Activated T-cell treated with anti-CD3 and anti-CD28 coated beads, Interleukin-2, amount 50 U/mL, for 72 hours (primary cell): ENCODE data around the gene DDX52. TPM values are rescaled to one million over a fixed set of nuclear protein-coding genes. Genes with fewer than 3 reads are reported as not detected.

Source experiments
- ATAC-seq, 2 donors: fragments of 150-1000 bp; cut with Tn5 transposase; replicated peaks in 1 of 2; 2 replicates each; pipeline ENCODE4 v1.10.0; 2021; ENCODE audit warnings: moderate library complexity in 2 of 2, mild to moderate bottlenecking in 1 of 2
- DNase-seq, 2 donors: peaks; one replicate each; pipeline ENCODE4 v3.0.0; 2021 to 2022; ENCODE audit warnings: mixed read lengths in 1 of 2
- H3K27ac Mint-ChIP-seq: one replicate; pipeline ENCODE4 v1.8.0; 2022; ENCODE audit warnings: mild to moderate bottlenecking, moderate library complexity, mixed read lengths
- H3K27me3 Mint-ChIP-seq: one replicate; pipeline ENCODE4 v1.8.0; 2022; ENCODE audit warnings: low read depth, mixed read lengths
- H3K36me3 Mint-ChIP-seq, 2 donors: one replicate each; pipeline ENCODE4 v1.8.0; 2022; ENCODE audit warnings: mixed read lengths in 2 of 2, mild to moderate bottlenecking in 1 of 2; ENCODE audit not compliant: insufficient read depth in 2 of 2
- H3K4me1 Mint-ChIP-seq: one replicate; pipeline ENCODE4 v1.8.0; 2022; ENCODE audit warnings: low read depth, mixed read lengths
- H3K4me3 Mint-ChIP-seq, 2 donors: one replicate each; pipeline ENCODE4 v1.8.0; 2022; ENCODE audit warnings: mild to moderate bottlenecking in 2 of 2, mixed read lengths in 2 of 2, moderate library complexity in 2 of 2
- H3K9me3 Mint-ChIP-seq, 2 donors: one replicate each; pipeline ENCODE4 v1.8.0; 2022; ENCODE audit warnings: mixed read lengths in 2 of 2
- total RNA-seq, 2 donors: library from RNA; stranded (reverse); gene quantifications; one replicate each; pipeline ENCODE4 v1.2.3, GENCODE V29; 2022

The DDX52 gene
- total RNA-seq, 2 donors from 2014 or later, result 29.1 to 33.5 TPM

DNA sequence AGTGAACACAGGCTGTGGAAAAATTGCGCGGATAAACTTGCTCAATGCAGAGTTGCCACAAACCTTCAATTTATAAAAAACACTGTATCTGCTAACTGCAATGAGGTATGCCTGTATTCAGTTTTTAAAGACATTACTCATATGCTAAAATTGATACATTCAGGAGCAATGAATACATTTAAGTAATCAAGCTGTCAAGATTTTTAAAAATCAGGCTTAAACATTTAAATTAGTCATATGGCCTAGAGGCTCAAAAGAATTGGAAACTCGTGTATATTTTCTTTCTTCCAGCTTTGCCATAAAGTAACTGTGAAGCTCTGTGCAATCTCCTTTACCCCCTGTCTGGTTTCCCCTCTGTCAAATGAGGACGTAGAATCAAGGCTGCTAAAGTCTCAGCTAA is 38.2 kb downstream of the DDX52 start:
- no peaks in the 10 kb centered on the region for H3K27me3 Mint-ChIP-seq
- H3K9me3 Mint-ChIP-seq, result no peaks in the 10 kb centered on the region
- no peak for DNase-seq
- H3K4me1 Mint-ChIP-seq, result peaks cover 71% of the 10 kb centered on the region
- H3K36me3 Mint-ChIP-seq, result peaks cover 7 to 17% of the 10 kb centered on the region in 2 donors
- peak overlapping the region; percentile 80 to 96 for H3K4me3 Mint-ChIP-seq
- peak overlapping the region; percentile 97 for H3K27ac Mint-ChIP-seq
- no peak for ATAC-seq

DNA sequence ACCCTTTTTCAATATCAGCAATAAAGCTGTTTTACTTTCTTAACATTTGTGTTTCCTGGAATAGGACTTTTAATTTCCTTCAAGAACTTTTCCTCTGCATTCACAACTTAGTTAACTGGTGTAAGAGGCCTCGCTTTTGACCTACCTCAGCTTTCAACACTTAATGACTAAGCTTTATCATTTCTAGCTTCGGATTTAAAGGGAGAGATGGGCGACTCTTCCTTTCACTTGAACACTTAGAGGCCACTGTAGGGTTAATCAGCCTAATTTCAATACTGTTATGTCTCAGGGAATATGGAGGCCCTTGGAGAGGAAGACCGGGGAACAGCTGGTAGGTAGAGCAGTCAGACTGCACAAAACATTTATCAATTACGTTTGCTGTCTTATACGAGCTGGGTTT is 38.7 kb downstream of the DDX52 start:
- Mint-ChIP-seq H3K4me3 (peak overlapping the region; percentile 80 to 96), H3K27ac (peak overlapping the region; percentile 97), H3K27me3 (no peaks in the 10 kb centered on the region), H3K4me1 (peaks cover 66% of the 10 kb centered on the region), H3K9me3 (no peaks in the 10 kb centered on the region), H3K36me3 (peaks cover 7 to 17% of the 10 kb centered on the region in 2 donors)
- DNase-seq (peak in 1 of 2 donors; percentile 17), ATAC-seq (peak in 1 of 2 donors; percentile 13)

DNA sequence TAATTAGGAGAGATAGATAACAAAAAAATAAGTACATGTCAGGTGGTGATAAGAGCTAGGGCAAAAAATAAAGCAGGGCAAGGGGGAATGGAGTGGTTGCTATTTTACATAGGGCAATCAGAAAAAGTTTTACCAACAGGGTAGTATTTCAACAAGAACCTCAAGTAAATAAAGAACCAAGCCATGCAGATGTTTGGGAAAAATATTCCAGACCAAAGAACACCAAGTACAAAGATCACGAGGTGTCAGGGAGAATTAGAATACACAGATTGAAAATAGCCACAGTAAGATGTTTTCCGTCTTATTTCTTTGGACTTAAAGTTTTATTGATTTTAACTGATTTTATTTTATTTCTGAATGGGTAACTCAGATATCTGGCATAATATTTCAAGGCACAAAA is 45.1 kb downstream of the DDX52 start:
- ATAC-seq (no peak), DNase-seq (no peak)
- Mint-ChIP-seq H3K27ac (no peak overlapping the region), H3K4me3 (no peak overlapping the region), H3K27me3 (no peaks in the 10 kb centered on the region), H3K9me3 (no peaks in the 10 kb centered on the region), H3K4me1 (peaks cover 36% of the 10 kb centered on the region), H3K36me3 (peaks cover 4 to 21% of the 10 kb centered on the region in 2 donors)

DNA sequence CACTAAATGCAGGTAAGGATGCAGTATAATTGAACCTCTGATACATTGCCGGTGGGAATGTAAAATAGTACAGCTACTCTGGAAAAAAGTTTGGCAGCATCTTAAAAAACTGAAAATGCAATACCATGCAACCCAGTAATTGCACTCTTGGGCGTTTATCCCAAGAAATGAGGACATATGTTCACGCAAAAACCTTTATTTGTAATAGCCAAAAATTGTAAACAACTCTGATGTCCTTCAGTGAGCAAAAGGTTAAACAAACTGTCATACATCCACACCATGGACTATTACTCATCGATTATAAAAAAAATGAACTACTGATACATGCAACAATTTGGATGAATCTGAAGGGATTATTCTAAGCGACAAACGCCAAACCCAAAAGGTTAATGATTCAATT is 51.0 kb downstream of the DDX52 start:
- Mint-ChIP-seq H3K4me1 (peaks cover 42% of the 10 kb centered on the region), H3K9me3 (no peaks in the 10 kb centered on the region), H3K4me3 (no peak overlapping the region), H3K27me3 (no peaks in the 10 kb centered on the region), H3K36me3 (peaks cover 6 to 28% of the 10 kb centered on the region in 2 donors), H3K27ac (no peak overlapping the region)
- no peak for ATAC-seq
- no peak for DNase-seq

DNA sequence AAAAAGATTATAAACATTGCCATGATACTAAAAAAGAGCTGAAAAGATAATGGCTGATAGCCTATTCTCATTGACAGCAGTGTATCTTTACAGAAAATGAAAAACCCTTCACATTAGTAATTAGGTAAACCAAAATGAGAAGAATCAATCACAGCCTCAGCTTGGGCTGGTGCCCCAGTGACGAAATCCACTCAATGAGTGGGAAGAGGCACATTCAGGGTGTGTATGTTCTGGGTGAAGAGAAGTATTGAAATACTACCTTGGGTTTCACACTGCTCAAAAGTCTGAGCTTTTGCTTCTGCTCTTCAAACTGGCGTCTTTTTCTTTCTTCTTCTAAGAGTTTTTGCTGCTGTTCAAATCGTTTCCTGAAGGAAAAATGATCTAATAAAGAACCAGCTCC is 58.2 kb downstream of the DDX52 start:
- peaks cover 12 to 26% of the 10 kb centered on the region in 2 donors for H3K36me3 Mint-ChIP-seq
- H3K4me1 Mint-ChIP-seq, result peaks cover 18% of the 10 kb centered on the region
- no peak overlapping the region for H3K4me3 Mint-ChIP-seq
- no peak overlapping the region for H3K27ac Mint-ChIP-seq
- ATAC-seq, result no peak
- DNase-seq, result no peak
- no peaks in the 10 kb centered on the region for H3K27me3 Mint-ChIP-seq
- no peaks in the 10 kb centered on the region for H3K9me3 Mint-ChIP-seq

DNA sequence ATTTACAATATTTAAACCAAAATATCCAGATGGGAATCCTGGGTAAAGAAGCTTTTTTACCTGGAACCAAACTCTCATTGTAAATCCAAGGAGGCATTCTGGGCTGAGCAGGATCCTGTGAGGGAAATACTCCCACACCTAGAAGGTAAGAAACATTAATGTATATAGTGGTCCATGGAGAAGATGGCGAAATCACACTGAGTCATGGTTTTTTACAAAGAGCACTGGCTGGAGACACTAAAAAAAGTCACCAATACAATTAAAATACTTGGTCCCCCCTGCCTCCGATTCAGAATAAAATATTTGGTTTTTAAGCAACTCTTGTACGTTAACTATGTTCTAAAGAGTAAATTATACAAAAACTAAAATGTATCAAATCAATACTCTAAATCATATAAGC is 67.0 kb downstream of the DDX52 start:
- peaks cover 0 to 6% of the 10 kb centered on the region in 2 donors for H3K9me3 Mint-ChIP-seq
- peaks cover 13 to 19% of the 10 kb centered on the region in 2 donors for H3K36me3 Mint-ChIP-seq
- H3K4me3 Mint-ChIP-seq, result no peak overlapping the region
- ATAC-seq, result no peak
- DNase-seq, result no peak
- H3K27ac Mint-ChIP-seq, result no peak overlapping the region
- no peaks in the 10 kb centered on the region for H3K4me1 Mint-ChIP-seq
- no peaks in the 10 kb centered on the region for H3K27me3 Mint-ChIP-seq

DNA sequence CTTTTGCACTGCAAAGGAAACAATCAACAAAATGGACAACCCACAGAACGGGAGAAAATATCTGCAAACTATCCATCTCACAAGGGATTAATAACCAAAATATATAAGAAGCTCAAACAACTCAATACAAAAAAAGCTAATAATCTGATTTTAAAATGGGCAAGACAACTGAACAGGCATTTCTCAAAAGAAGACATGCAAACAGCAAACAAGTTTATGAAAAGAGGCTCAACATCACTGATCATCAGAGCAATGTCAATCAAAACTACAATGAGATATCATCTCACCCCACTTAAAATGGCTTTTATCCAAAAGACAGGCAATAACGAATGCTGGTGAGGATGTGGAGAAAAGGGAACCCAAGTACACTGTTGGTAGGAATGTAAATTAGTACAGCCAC is 68.8 kb downstream of the DDX52 start:
- no peak for DNase-seq
- peak overlapping the region; percentile 54 for H3K27ac Mint-ChIP-seq
- H3K4me3 Mint-ChIP-seq, result no peak overlapping the region
- ATAC-seq, result no peak
- peaks cover 0 to 6% of the 10 kb centered on the region in 2 donors for H3K9me3 Mint-ChIP-seq
- H3K4me1 Mint-ChIP-seq, result no peaks in the 10 kb centered on the region
- H3K36me3 Mint-ChIP-seq, result peaks cover 12 to 18% of the 10 kb centered on the region in 2 donors
- no peaks in the 10 kb centered on the region for H3K27me3 Mint-ChIP-seq

DNA sequence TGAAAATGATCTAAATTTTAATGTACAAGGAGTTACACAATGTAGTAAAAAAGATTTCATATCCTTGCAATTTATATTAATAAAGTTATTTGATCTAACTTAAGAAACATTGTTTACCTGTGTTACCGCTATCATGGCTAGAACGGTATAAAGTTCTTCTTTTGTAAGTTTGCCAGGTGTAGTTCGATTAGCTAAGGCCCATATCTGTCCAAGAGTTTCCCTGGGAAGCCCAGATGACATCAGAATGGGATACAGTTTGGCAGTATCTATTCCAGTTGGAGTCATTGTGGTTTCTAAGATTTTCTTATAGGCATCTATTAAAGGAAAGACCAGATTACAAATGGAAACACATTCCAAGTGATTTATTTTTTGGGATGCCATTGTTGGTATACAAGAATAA is 71.6 kb downstream of the DDX52 start:
- H3K27me3 Mint-ChIP-seq, result no peaks in the 10 kb centered on the region
- peaks cover 21 to 34% of the 10 kb centered on the region in 2 donors for H3K36me3 Mint-ChIP-seq
- H3K4me1 Mint-ChIP-seq, result no peaks in the 10 kb centered on the region
- peaks cover 0 to 6% of the 10 kb centered on the region in 2 donors for H3K9me3 Mint-ChIP-seq
- no peak overlapping the region for H3K4me3 Mint-ChIP-seq
- no peak overlapping the region for H3K27ac Mint-ChIP-seq
- DNase-seq, result no peak
- ATAC-seq, result no peak

DNA sequence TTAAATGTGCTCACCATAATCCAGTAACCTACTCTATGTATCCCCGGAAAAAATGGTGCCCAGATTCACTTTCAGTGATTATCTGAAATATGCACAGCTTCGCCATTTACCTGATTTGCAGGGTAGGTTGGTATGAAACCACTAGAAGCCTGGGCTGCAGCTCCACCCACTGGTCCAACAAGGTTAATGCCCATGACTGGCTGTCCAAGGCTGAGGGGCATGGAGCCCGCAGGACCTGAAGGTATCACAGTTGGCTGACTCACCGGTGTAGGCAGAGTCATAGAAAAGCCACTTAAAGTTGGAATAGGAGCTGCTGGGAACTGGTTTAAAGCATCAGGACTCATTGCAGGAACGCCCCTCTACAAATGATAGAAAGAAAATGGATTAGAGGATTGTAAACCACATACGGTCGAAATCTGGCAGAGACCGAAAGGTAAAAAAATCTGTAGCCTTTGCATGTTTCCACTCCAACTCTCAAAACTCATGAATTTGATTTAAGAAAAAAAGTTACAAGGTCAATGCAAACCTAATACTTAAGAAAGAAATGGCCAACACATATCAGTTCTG is 72.6 kb downstream of the DDX52 start:
- no peak overlapping the region for H3K27ac Mint-ChIP-seq
- no peaks in the 10 kb centered on the region for H3K4me1 Mint-ChIP-seq
- H3K4me3 Mint-ChIP-seq, result no peak overlapping the region
- H3K27me3 Mint-ChIP-seq, result no peaks in the 10 kb centered on the region
- peaks cover 0 to 6% of the 10 kb centered on the region in 2 donors for H3K9me3 Mint-ChIP-seq
- peaks cover 21 to 35% of the 10 kb centered on the region in 2 donors for H3K36me3 Mint-ChIP-seq
- ATAC-seq, result peak; percentile 41 to 43
- DNase-seq, result peak; percentile 21 to 35

DNA sequence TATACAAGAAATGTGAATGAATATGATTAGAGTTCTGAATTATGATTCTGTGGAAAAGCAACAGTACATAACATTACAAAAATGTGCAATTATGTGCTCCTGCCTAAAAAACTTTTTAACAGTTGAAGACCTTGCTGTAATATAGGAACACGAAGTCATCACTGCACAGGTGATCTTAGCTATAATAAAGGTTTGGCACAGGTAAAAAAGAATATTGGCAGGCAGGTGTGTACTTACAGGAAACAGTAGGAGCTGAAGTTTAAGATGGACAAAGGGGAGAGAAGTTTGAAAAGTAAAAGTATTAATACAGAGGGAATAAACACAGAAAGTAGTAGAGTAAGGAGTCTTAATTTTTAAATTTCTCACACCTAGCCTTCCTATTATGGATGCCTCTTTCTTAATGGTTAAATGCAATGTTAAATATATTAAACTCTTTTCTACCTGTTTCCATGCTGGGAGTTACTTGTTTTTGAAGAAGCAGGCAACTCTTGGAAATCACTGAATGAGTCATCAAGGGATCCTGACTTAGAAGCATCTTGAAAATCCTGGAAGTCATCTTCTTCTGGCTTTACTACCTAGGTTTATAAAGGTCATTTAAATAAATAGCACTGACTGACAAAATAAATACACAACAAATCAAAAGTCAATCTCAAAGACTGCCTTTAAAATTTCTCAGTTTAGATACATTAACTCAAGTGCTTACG is 74.7 kb downstream of the DDX52 start:
- Mint-ChIP-seq H3K9me3 (no peaks in the 10 kb centered on the region), H3K4me3 (no peak overlapping the region), H3K27me3 (no peaks in the 10 kb centered on the region), H3K27ac (peak overlapping the region; percentile 62), H3K36me3 (peaks cover 9 to 25% of the 10 kb centered on the region in 2 donors), H3K4me1 (no peaks in the 10 kb centered on the region)
- ATAC-seq (no peak), DNase-seq (no peak)

DNA sequence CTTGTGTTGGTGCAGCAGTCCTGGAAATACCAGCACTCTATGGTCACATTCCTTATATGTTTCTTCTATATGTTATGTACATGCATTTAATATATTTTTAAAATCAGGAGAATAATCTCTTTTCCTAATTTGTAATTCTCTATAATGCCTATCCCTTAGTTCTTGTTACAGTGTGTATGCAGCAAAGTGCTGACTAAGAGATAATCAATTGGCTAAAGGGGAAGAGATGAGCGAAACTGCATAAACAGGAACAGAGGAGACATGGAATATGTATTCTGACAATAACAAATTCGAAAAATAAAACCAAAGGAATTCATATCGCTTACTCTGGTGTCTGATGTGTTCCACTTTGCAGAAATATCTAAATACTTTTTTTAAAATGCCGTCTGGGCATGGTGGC is 75.7 kb downstream of the DDX52 start:
- H3K4me3 Mint-ChIP-seq, result no peak overlapping the region
- DNase-seq, result no peak
- no peaks in the 10 kb centered on the region for H3K27me3 Mint-ChIP-seq
- peaks cover 9 to 25% of the 10 kb centered on the region in 2 donors for H3K36me3 Mint-ChIP-seq
- ATAC-seq, result no peak
- no peak overlapping the region for H3K27ac Mint-ChIP-seq
- no peaks in the 10 kb centered on the region for H3K4me1 Mint-ChIP-seq
- H3K9me3 Mint-ChIP-seq, result no peaks in the 10 kb centered on the region

DNA sequence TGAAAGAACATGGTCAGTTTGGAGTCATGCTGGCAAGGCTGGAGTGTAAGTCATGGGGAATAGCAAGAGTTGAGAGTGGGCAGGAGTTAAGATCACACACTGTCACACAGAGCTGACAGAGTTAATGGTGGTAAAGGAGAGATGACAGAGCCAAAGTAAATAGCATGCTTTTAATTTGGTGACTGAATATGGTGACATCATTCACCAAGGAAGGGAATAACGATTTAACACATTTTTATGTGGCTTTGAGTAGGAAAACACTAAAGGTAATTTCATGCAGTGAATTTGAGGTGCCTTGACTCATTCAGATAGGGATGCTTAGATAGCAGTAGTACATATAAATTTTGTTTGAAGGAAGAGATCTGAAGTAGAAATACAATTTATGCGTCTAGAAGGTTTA is 76.1 kb downstream of the DDX52 start:
- no peak for ATAC-seq
- Mint-ChIP-seq H3K4me1 (no peaks in the 10 kb centered on the region), H3K36me3 (peaks cover 9 to 26% of the 10 kb centered on the region in 2 donors), H3K9me3 (no peaks in the 10 kb centered on the region), H3K27ac (no peak overlapping the region), H3K27me3 (no peaks in the 10 kb centered on the region), H3K4me3 (no peak overlapping the region)
- DNase-seq, result no peak

DNA sequence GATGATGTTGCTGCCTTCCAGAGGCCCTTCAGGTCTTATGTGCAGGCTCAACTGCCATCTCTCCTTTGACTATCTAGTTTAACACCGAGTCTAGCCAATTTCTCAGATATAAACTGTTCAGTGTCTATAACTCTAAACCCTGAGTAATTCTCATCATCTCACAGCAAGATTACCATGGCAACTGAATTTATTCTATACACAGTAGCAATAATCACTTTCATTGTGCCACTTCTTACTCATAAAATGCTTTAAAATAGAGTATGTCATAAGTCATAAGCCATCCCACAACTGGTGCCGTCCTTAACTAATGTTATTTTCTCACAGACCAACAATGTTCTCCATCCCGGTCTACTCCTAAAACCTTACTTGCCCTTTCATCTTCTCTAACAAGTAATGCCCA is 79.0 kb downstream of the DDX52 start:
- no peaks in the 10 kb centered on the region for H3K4me1 Mint-ChIP-seq
- H3K27ac Mint-ChIP-seq, result peak overlapping the region; percentile 62
- ATAC-seq, result peak; percentile 18 to 36
- no peak overlapping the region for H3K4me3 Mint-ChIP-seq
- no peaks in the 10 kb centered on the region for H3K27me3 Mint-ChIP-seq
- no peaks in the 10 kb centered on the region for H3K9me3 Mint-ChIP-seq
- peaks cover 9 to 31% of the 10 kb centered on the region in 2 donors for H3K36me3 Mint-ChIP-seq
- no peak for DNase-seq
